Measurements from ENCODE around the gene CDON. TPM values are rescaled to one million over a fixed set of nuclear protein-coding genes. Genes with fewer than 3 reads are reported as not detected.

The CDON gene
- total RNA-seq, 1 donor from 2014 or later = 19.9 TPM

- no peak overlapping the region for H3K4me3 Mint-ChIP-seq (ENCODE audit: unreplicated experiment)
- peaks cover 14% of the 10 kb centered on the region for H3K4me1 Mint-ChIP-seq (ENCODE audit: low read depth)
- no peak for DNase-seq (ENCODE audit: low spot score)
- H3K9me3 Mint-ChIP-seq (ENCODE audit: low read depth) = no peaks in the 10 kb centered on the region
- no peak for TF ChIP-seq CTCF (IDR thresholded peaks at IDR 0.05)
- H3K36me3 Mint-ChIP-seq (ENCODE audit: low read depth) = no peaks in the 10 kb centered on the region
- H3K27ac Mint-ChIP-seq (ENCODE audit: unreplicated experiment) = no peak overlapping the region
- H3K27me3 Mint-ChIP-seq (ENCODE audit: low read depth) = no peaks in the 10 kb centered on the region
These were observed 10.3 kb upstream of the CDON start for GRCh38 chr11:126072801-126073594.

DNA sequence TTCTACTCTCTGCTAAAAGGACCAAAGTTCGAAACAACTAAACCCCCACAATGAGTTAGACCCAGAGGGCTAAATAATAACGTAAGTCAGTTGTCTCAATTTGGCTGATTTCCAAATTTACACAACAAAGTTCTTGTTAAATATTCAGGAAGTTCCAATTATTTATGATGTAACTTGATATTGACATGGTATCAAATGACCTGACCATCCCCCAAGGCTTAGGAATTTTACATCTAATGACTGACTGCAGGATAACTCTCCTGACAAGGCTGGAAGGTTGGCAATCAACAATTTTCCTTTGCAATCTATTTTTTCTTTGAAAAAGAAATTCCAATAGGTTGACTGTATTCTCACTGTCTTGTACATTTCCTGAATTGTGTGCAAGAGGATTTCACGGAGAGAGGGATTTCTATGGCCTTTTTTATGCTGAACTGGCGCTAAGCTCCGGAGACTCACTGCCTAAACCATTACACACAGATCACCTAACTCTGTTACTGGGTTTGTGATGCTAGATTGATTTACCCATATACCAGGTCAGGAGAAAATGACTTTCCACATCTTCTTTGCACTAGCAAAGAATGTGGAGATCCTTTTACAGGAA lies 9.6 kb upstream of the CDON start:
- no peak for TF ChIP-seq CTCF (IDR thresholded peaks at IDR 0.05)
- Mint-ChIP-seq H3K9me3 (ENCODE audit: low read depth) (no peaks in the 10 kb centered on the region), H3K27ac (ENCODE audit: unreplicated experiment) (peak overlapping the region; percentile 57), H3K27me3 (ENCODE audit: low read depth) (no peaks in the 10 kb centered on the region), H3K36me3 (ENCODE audit: low read depth) (no peaks in the 10 kb centered on the region), H3K4me3 (ENCODE audit: unreplicated experiment) (no peak overlapping the region), H3K4me1 (ENCODE audit: low read depth) (peaks cover 14% of the 10 kb centered on the region)
- no peak for DNase-seq (ENCODE audit: low spot score)

GRCh38 chr11:126063507-126063852 lies 814 bp upstream of the CDON start:
- H3K4me1 Mint-ChIP-seq (ENCODE audit: low read depth) = peaks cover 18% of the 10 kb centered on the region
- H3K9me3 Mint-ChIP-seq (ENCODE audit: low read depth) = no peaks in the 10 kb centered on the region
- no peak for TF ChIP-seq CTCF (IDR thresholded peaks at IDR 0.05)
- peaks cover 1% of the 10 kb centered on the region for H3K36me3 Mint-ChIP-seq (ENCODE audit: low read depth)
- no peak overlapping the region for H3K27ac Mint-ChIP-seq (ENCODE audit: unreplicated experiment)
- no peak for DNase-seq (ENCODE audit: low spot score)
- H3K27me3 Mint-ChIP-seq (ENCODE audit: low read depth) = peaks cover 3% of the 10 kb centered on the region
- H3K4me3 Mint-ChIP-seq (ENCODE audit: unreplicated experiment) = peak overlapping the region; percentile 78

GRCh38 chr11:126061707-126062678 lies 673 bp downstream of the CDON start:
- Mint-ChIP-seq H3K9me3 (ENCODE audit: low read depth) (no peaks in the 10 kb centered on the region), H3K4me3 (ENCODE audit: unreplicated experiment) (peak overlapping the region; percentile 80), H3K36me3 (ENCODE audit: low read depth) (peaks cover 2% of the 10 kb centered on the region), H3K4me1 (ENCODE audit: low read depth) (peaks cover 18% of the 10 kb centered on the region), H3K27ac (ENCODE audit: unreplicated experiment) (peak overlapping the region; percentile 94), H3K27me3 (ENCODE audit: low read depth) (peaks cover 3% of the 10 kb centered on the region)
- TF ChIP-seq CTCF (IDR thresholded peaks at IDR 0.05) = peak; percentile 77
- DNase-seq (ENCODE audit: low spot score) = no peak

GRCh38 chr11:126060757-126061171 lies 1.9 kb downstream of the CDON start:
- no peak for TF ChIP-seq CTCF (IDR thresholded peaks at IDR 0.05)
- no peaks in the 10 kb centered on the region for H3K9me3 Mint-ChIP-seq (ENCODE audit: low read depth)
- H3K4me3 Mint-ChIP-seq (ENCODE audit: unreplicated experiment) = no peak overlapping the region
- H3K27ac Mint-ChIP-seq (ENCODE audit: unreplicated experiment) = no peak overlapping the region
- peaks cover 3% of the 10 kb centered on the region for H3K27me3 Mint-ChIP-seq (ENCODE audit: low read depth)
- peaks cover 18% of the 10 kb centered on the region for H3K4me1 Mint-ChIP-seq (ENCODE audit: low read depth)
- H3K36me3 Mint-ChIP-seq (ENCODE audit: low read depth) = peaks cover 2% of the 10 kb centered on the region
- no peak for DNase-seq (ENCODE audit: low spot score)
